PFSK-1 (cell line): Measurements from ENCODE around the gene PPRC1.

Experiments
- FOXP2 ChIP-seq: optimal IDR thresholded peaks from 2 replicates; pipeline ENCODE3; 2011; ENCODE audit warnings: borderline replicate concordance, control low read depth, inconsistent platforms; ENCODE audit not compliant: insufficient read depth; ENCODE audit errors: extremely low read length, extremely low read depth
- POLR2AphosphoS5 ChIP-seq: IDR thresholded peaks from 2 replicates; pipeline ENCODE4 v1.6.1; 2012; ENCODE audit warnings: low read depth, mild to moderate bottlenecking, control low read depth, low read length, moderate library complexity
- SIN3A ChIP-seq: IDR thresholded peaks from 2 replicates; pipeline ENCODE4 v1.6.1; 2012; ENCODE audit warnings: mild to moderate bottlenecking, low read length, moderate library complexity, borderline replicate concordance; ENCODE audit not compliant: insufficient read depth
- TAF1 ChIP-seq: IDR thresholded peaks from 2 replicates; pipeline ENCODE4 v1.6.1; 2012; ENCODE audit warnings: low read length, control low read depth, borderline replicate concordance; ENCODE audit not compliant: insufficient read depth
- TF ChIP-seq, protein P1 (sequence below), 2 experiments: IDR thresholded peaks; 2 replicates each; pipeline versions ENCODE4 v1.6.1 to v1.8.0; 2011 to 2012; ENCODE audit warnings: low read depth in 2 of 2, low read length in 2 of 2, control low read depth in 1 of 2, inconsistent platforms in 1 of 2, mild to moderate bottlenecking in 1 of 2, moderate library complexity in 1 of 2; ENCODE audit not compliant: insufficient read depth in 1 of 2

PPRC1 gene

DNA sequence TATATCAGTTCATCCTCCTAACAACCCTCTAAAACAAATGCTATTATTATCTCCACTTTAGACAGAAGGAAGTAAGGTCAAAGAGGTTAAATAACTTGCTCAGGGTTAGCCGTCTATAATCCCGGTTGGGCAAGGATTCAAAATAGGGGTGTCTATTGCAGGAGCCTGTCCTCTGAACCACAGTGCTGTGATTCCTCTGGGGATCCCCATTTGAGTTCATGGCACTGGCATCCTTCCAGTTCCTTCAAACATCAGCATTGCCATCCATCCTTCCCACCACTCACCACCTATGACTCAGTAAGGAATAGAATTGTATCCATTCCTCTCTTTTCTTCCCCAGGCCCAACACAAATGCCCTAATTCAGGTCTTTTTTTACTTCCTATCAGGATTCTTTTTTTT is 42.1 kb upstream of the PPRC1 start:
- TF ChIP-seq, protein P1, sequence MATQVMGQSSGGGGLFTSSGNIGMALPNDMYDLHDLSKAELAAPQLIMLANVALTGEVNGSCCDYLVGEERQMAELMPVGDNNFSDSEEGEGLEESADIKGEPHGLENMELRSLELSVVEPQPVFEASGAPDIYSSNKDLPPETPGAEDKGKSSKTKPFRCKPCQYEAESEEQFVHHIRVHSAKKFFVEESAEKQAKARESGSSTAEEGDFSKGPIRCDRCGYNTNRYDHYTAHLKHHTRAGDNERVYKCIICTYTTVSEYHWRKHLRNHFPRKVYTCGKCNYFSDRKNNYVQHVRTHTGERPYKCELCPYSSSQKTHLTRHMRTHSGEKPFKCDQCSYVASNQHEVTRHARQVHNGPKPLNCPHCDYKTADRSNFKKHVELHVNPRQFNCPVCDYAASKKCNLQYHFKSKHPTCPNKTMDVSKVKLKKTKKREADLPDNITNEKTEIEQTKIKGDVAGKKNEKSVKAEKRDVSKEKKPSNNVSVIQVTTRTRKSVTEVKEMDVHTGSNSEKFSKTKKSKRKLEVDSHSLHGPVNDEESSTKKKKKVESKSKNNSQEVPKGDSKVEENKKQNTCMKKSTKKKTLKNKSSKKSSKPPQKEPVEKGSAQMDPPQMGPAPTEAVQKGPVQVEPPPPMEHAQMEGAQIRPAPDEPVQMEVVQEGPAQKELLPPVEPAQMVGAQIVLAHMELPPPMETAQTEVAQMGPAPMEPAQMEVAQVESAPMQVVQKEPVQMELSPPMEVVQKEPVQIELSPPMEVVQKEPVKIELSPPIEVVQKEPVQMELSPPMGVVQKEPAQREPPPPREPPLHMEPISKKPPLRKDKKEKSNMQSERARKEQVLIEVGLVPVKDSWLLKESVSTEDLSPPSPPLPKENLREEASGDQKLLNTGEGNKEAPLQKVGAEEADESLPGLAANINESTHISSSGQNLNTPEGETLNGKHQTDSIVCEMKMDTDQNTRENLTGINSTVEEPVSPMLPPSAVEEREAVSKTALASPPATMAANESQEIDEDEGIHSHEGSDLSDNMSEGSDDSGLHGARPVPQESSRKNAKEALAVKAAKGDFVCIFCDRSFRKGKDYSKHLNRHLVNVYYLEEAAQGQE (IDR thresholded peaks at IDR 0.05; ENCODE audit: insufficient read depth in 1 of 2, low read depth in 2 of 2, low read length in 2 of 2): no peak
- TF ChIP-seq SIN3A (no peak), TAF1 (no peak), FOXP2 (no peak), POLR2AphosphoS5 (no peak)

DNA sequence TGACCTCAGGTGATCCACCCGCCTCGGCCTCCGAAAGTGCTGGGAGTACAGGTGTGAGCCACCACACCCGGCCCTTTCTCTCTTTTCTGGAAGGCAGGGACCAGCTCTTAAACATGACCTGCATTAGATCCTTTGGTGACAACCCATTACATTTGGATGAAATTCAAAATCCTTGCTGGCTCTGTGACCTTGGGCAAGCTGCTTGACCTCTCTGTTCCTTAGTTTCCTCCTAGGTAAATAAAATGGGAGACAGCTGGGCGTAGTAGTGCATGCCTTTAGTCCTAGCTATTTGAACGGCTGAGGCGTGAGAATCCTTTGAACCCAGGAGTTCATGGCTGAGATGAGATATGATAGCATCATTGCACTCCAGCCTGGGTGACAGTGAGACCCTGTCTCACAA is 36.4 kb upstream of the PPRC1 start:
- TF ChIP-seq SIN3A (no peak), POLR2AphosphoS5 (no peak), FOXP2 (no peak), TAF1 (no peak)
- TF ChIP-seq, protein P1 (IDR thresholded peaks at IDR 0.05; ENCODE audit: insufficient read depth in 1 of 2, low read depth in 2 of 2, low read length in 2 of 2): no peak

DNA sequence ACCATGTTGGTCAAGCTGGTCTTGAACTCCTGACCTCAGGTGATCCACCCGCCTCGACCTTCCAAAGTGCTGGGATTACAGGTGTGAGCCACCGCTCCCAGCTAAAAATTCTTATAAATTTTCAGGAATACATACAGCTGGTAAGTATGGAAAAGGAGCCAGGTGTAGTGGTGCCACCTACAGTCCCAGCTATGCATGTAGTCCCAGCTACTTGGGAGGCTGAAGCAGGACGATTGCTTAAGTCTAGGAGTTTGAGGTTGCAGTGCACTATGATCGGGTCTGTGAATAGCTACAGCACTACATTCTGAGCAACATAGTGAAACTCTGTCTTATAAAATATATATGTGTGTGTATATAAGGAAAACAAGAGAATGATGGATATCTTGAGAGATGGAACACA is 31.7 kb upstream of the PPRC1 start:
- TF ChIP-seq FOXP2 (no peak), POLR2AphosphoS5 (no peak), TAF1 (no peak), SIN3A (no peak)
- TF ChIP-seq, protein P1 (IDR thresholded peaks at IDR 0.05; ENCODE audit: insufficient read depth in 1 of 2, low read depth in 2 of 2, low read length in 2 of 2): no peak

DNA sequence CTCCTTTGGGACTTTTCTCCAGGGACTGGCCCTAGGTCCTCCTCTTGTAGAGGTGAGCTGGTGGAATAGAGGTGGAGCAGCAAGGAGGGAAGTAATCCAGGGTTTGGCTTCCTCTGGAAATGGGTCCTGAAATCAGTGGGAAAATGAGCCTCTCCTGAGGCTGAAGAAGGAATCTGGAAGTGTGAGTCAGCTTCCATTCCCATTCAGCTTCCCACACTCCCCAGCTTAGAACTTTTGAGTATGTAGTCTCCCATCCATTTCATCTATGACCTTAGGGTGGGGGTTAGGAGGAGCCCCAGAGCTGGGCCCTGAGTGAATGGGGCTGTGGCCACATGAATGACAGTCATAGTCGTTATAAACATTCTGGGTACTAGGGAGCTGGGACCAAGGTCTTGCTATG is 30.4 kb upstream of the PPRC1 start:
- TF ChIP-seq FOXP2 (no peak), POLR2AphosphoS5 (no peak), SIN3A (no peak), TAF1 (no peak)
- TF ChIP-seq, protein P1 (IDR thresholded peaks at IDR 0.05; ENCODE audit: insufficient read depth in 1 of 2, low read depth in 2 of 2, low read length in 2 of 2): no peak

DNA sequence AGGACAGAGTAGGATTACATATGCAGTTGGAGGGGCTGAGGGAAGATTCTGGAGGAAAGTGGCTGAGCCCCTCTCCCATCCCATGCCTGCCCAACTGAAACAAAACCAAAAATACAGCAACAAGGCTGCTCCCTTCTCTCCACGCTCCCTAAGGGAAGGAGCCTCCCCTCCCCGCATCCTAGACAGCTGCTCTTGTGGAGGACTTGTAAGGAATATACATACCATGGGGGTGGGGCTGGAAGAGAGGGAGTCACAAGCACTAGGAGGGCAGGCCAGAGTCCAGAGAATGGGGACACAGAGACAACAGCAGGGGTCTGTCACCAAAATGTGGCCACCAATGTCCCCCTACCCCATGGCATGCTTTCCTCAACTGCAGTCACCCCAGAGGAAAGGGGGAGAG is 25.8 kb upstream of the PPRC1 start:
- TF ChIP-seq POLR2AphosphoS5 (no peak), TAF1 (no peak), FOXP2 (no peak)
